Heart left ventricle (tissue), 13 donors: ENCODE measurements around the gene BAIAP2L1.

Source experiments
- CTCF ChIP-seq, 12 donors: fragments of 200-600 bp; sonication (generic) in 4 of 12; IDR thresholded peaks; one replicate each; pipeline versions ENCODE4 v1.5.0 to v1.8.0; 2018 to 2022; ENCODE audit warnings: antibody characterized with exemption in 12 of 12, mild to moderate bottlenecking in 5 of 12
- POLR2A ChIP-seq, 2 donors: fragments of 450-650 bp; IDR thresholded peaks; one replicate each; pipeline ENCODE4 v1.6.1; 2017; ENCODE audit warnings: antibody characterized with exemption in 2 of 2, mild to moderate bottlenecking in 2 of 2, moderate library complexity in 2 of 2
- donor health status: ischemic (EF 13 %, LVEDD 7.1; RV severe dilation, severe dysfunction).
- donor health status: DM: no; HTN: yes; CAD: no.
- donor health status: DM: no; HTN: no; CAD: no.
- donor health status: ischemic (EF 25% LVEDD 6.9; RV normal size, moderate dysfunction).
- donor health status: ischemic (EF 25% LVEDD 5.7; RV mildly dilated, moderate dysfunction).
- donor health status: ischemic (EF 35%, LVEDD 5.7; RV mildly dilated, moderate dysfunction).
- donor health status: nonischemic (EF 11% LVEDD 7.7; RV severe dilation, severe dysfunction).
- donor health status: DM: yes; HTN: yes; CAD: no.
- donor health status: PGD.
- donor health status: ischemic (EF 29% LVEDD 5.4; RV normal size, mild dysfunction).
- donor health status: nonischemic (EF 23%, LVEDD 6.1; RV moderate dilation, normal function).

GRCh38 chr7:98256431-98256830 is 144.5 kb downstream of the BAIAP2L1 start:
- TF ChIP-seq CTCF (IDR thresholded peaks at IDR 0.05) = no peak
- no peak for TF ChIP-seq POLR2A (IDR thresholded peaks at IDR 0.05)
